HL-60 (cell line): ENCODE results near the gene GMDS.

Experiments used
- DNase-seq, 2 experiments: peaks; one replicate each; pipeline ENCODE4 v3.0.0-alpha.2; 2010 to 2020; ENCODE audit warnings: low read depth in 1 of 2, low spot score in 1 of 2
- H3K27ac ChIP-seq: fragments of 250-450 bp; sonication (Bioruptor Pico); replicated peaks from 2 replicates; pipeline ENCODE4 v1.5.1; 2020; ENCODE audit warnings: mild to moderate bottlenecking, moderate library complexity
- H3K27me3 ChIP-seq: fragments of 250-450 bp; sonication (Bioruptor Pico); 2 replicates; pipeline ENCODE4 v1.5.1; 2021; ENCODE audit warnings: mild to moderate bottlenecking, moderate library complexity; ENCODE audit not compliant: insufficient read depth, poor library complexity, severe bottlenecking
- H3K4me3 ChIP-seq: replicated peaks from 2 replicates; pipeline ENCODE4 v1.5.1; 2011; ENCODE audit warnings: mild to moderate bottlenecking, control low read depth, low read length; ENCODE audit not compliant: insufficient read depth
- GABPA ChIP-seq: IDR thresholded peaks from 2 replicates; pipeline ENCODE4 v1.6.1; 2012; ENCODE audit warnings: low read depth
- POLR2AphosphoS5 ChIP-seq: IDR thresholded peaks from 2 replicates; pipeline ENCODE4 v1.6.1; 2012; ENCODE audit warnings: low read depth
- REST ChIP-seq: IDR thresholded peaks from 2 replicates; pipeline ENCODE4 v1.6.1; 2012; ENCODE audit warnings: low read depth; ENCODE audit not compliant: insufficient replicate concordance
- SPI1 ChIP-seq: IDR thresholded peaks from 2 replicates; pipeline ENCODE4 v1.6.1; 2012; ENCODE audit warnings: low read depth, mild to moderate bottlenecking, borderline replicate concordance
- TF ChIP-seq, protein P1 (sequence below): IDR thresholded peaks from one replicate; pipeline ENCODE4 v1.5.1; 2011; ENCODE audit warnings: low read length, control low read depth, inconsistent platforms; ENCODE audit not compliant: insufficient read depth

Gene GMDS

GRCh38 chr6:2228392-2228791, 17.0 kb downstream of the GMDS start:
- H3K27me3 ChIP-seq, result no peaks in the 10 kb centered on the region
- no peak for TF ChIP-seq SPI1
- TF ChIP-seq GABPA, result no peak
- TF ChIP-seq, protein P1, sequence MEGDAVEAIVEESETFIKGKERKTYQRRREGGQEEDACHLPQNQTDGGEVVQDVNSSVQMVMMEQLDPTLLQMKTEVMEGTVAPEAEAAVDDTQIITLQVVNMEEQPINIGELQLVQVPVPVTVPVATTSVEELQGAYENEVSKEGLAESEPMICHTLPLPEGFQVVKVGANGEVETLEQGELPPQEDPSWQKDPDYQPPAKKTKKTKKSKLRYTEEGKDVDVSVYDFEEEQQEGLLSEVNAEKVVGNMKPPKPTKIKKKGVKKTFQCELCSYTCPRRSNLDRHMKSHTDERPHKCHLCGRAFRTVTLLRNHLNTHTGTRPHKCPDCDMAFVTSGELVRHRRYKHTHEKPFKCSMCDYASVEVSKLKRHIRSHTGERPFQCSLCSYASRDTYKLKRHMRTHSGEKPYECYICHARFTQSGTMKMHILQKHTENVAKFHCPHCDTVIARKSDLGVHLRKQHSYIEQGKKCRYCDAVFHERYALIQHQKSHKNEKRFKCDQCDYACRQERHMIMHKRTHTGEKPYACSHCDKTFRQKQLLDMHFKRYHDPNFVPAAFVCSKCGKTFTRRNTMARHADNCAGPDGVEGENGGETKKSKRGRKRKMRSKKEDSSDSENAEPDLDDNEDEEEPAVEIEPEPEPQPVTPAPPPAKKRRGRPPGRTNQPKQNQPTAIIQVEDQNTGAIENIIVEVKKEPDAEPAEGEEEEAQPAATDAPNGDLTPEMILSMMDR, result no peak
- no peak for TF ChIP-seq REST
- TF ChIP-seq POLR2AphosphoS5, result no peak
- no peak overlapping the region for H3K4me3 ChIP-seq
- H3K27ac ChIP-seq, result no peak overlapping the region
- DNase-seq, result no peak

DNA sequence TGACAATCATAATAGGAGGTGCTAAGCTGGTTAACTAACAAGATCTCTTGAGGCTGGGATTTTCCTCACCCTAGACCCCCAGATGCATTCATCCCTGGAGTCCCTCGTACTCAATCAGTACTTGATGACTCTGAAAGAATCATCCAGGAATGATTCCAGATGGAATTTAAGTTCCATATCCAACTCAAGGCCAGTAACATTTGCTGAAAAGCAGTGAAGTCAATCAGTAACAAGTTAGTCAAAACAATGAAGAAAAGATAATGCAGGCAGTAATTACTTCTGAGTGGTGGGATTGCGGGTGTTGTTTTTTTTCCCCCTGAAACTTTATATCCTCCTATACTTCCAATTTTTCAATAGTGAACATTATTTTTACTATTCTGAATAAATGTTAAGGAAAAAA, 18.6 kb downstream of the GMDS start:
- H3K27me3 ChIP-seq, result no peaks in the 10 kb centered on the region
- no peak overlapping the region for H3K4me3 ChIP-seq
- no peak overlapping the region for H3K27ac ChIP-seq
- TF ChIP-seq GABPA, result no peak
- DNase-seq, result no peak

DNA sequence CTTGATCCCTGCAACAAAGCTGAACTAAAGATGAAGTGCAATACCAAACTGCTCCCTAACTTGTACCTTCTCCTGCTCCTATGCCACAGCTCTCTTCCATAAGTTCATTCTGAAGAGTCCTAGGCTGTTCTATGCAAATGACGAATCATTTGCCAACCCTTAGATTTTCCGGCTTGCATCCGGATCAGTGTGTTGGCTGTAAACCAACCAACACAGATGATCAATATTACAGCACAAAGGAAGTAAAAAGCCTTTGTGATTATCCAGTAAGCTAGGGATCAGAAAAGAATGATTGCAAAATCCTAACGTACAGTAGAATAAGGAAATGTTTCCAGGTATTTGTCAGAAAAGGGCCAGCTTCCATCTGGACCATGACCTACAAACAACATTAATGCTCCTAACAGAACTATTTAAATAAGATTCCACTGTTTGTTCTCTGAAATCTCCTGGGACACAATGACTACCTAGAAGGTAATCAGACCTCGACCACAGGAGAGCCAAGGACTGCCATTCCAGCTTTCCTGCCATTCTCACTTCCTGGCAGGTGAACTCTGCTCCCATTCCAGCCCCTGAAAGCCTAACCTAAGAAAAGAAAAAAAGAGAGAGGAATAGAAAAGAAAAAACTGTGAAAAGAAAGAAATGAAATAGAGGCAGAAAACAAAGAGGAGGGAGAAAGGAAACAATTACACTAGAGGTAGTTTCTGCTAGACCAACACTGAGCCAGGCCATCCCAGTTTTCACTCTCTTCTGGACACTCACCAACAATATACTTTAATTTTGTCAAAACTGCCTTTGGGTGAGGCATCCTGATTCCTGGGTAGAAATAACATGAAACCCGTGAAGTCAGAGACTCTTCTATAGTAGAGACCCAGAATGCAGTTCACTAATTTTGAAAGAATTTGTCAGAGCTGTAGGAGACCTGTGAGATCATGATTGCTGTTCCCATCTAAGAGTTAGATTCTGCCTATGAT, 19.7 kb downstream of the GMDS start:
- no peak for DNase-seq
- Histone ChIP-seq H3K27me3 (no peaks in the 10 kb centered on the region), H3K4me3 (no peak overlapping the region), H3K27ac (no peak overlapping the region)
- no peak for TF ChIP-seq REST
- TF ChIP-seq GABPA, result no peak
- TF ChIP-seq POLR2AphosphoS5, result no peak
- TF ChIP-seq SPI1, result no peak
- TF ChIP-seq, protein P1, result no peak

DNA sequence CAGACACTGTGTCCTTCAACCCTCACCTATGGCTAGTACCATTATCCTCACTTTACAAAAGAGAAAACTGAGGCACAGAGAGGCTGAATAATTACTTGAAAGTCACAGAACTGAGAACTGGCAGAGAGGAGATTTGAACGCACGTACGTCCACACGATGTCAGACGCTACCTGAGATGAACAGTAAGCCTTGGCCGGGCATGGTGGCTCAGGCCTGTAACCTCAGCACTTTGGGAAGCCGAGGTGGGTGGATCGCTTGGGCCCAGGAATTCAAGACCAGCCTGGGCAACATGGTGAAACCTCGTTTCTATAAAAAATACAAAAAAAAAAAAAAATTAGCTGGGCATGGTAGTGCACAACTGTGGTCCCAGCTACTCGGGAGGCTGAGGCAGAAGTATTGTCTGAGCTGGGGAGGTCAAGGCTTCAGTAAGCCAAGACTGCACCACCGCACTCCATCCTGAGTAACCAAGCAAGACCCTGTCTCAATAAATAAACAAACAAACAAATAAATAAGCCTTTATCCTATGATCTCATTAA, 20.5 kb downstream of the GMDS start:
- no peak for DNase-seq
- no peak overlapping the region for H3K4me3 ChIP-seq
- H3K27ac ChIP-seq, result no peak overlapping the region
- no peaks in the 10 kb centered on the region for H3K27me3 ChIP-seq
- TF ChIP-seq REST (no peak), SPI1 (no peak)
- TF ChIP-seq, protein P1, result no peak
